Right lung (tissue), 5 donors: ENCODE results near the gene PTPRN2. TPM values are rescaled to one million over a fixed set of nuclear protein-coding genes. Genes with fewer than 3 reads are reported as not detected.
"Not testable (repeated sequence)": the region's sequence is repeated elsewhere in the genome, so short reads cannot be mapped to it uniquely, and the experiment has no call there.

ENCODE experiments used
- DNase-seq, 2 donors: peaks; one replicate each; pipeline ENCODE4 v3.0.0-alpha.2; 2013
- polyA plus RNA-seq, 5 donors: library from polyadenylated mRNA; unstranded; fragments of 120-200 nt; gene quantifications; one replicate each; pipeline versions ENCODE4 v1.2.1 to v1.2.3, GENCODE V29; 2013; ENCODE audit warnings: inconsistent platforms in 1 of 5, low replicate concordance in 1 of 5; ENCODE audit not compliant: insufficient read length in 5 of 5, insufficient read depth in 1 of 5

The PTPRN2 gene
- polyA plus RNA-seq, 5 donors = 6.2 to 8.1 (median 7.0) TPM

- no peak for DNase-seq
Measured at GRCh38 chr7:157784979-157785441, 802.6 kb downstream of the PTPRN2 start.

- no peak for DNase-seq
Measured at GRCh38 chr7:157784041-157784835, 803.4 kb downstream of the PTPRN2 start.

- DNase-seq = no peak
Measured at GRCh38 chr7:157782041-157782440, 805.6 kb downstream of the PTPRN2 start.

- no peak for DNase-seq
Measured at GRCh38 chr7:157780721-157781120, 806.9 kb downstream of the PTPRN2 start.

- DNase-seq = no peak
Measured at GRCh38 chr7:157780312-157780711, 807.3 kb downstream of the PTPRN2 start.

- no peak for DNase-seq
Measured at GRCh38 chr7:157779206-157779605, 808.4 kb downstream of the PTPRN2 start.

GRCh38 chr7:157777194-157777762 lies 810.3 kb downstream of the PTPRN2 start:
- DNase-seq = not testable (repeated sequence)

GRCh38 chr7:157775560-157776332 lies 811.9 kb downstream of the PTPRN2 start:
- DNase-seq = no peak

GRCh38 chr7:157775021-157775559 lies 812.5 kb downstream of the PTPRN2 start:
- DNase-seq = no peak

- no peak for DNase-seq
Measured at GRCh38 chr7:157774495-157774894, 813.1 kb downstream of the PTPRN2 start.

- DNase-seq = no peak
Measured at GRCh38 chr7:157773361-157773760, 814.3 kb downstream of the PTPRN2 start.

- DNase-seq = no peak
Measured at GRCh38 chr7:157772486-157773130, 815.0 kb downstream of the PTPRN2 start.

GRCh38 chr7:157771689-157772088 lies 815.9 kb downstream of the PTPRN2 start:
- DNase-seq = no peak

- DNase-seq = no peak
Measured at GRCh38 chr7:157770716-157771320, 816.8 kb downstream of the PTPRN2 start.

- DNase-seq = no peak
Measured at GRCh38 chr7:157769526-157770215, 818.0 kb downstream of the PTPRN2 start.

GRCh38 chr7:157769086-157769485 lies 818.5 kb downstream of the PTPRN2 start:
- no peak for DNase-seq

GRCh38 chr7:157768198-157768597 lies 819.4 kb downstream of the PTPRN2 start:
- no peak for DNase-seq

- DNase-seq = no peak
Measured at GRCh38 chr7:157767506-157768197, 820.0 kb downstream of the PTPRN2 start.

GRCh38 chr7:157766098-157766497 lies 821.5 kb downstream of the PTPRN2 start:
- no peak for DNase-seq

GRCh38 chr7:157764946-157765537 lies 822.6 kb downstream of the PTPRN2 start:
- no peak for DNase-seq
